KMS-11 (cell line): ENCODE results near the gene C5orf24.

Experiments used
- H2AFZ ChIP-seq: fragments of 200-600 bp; sonication (generic); 2 replicates; pipeline ENCODE4 v1.6.1; 2016; ENCODE audit warnings: antibody characterized with exemption, mixed run types, low read depth
- H3K27ac ChIP-seq: fragments of 200-600 bp; sonication (generic); 2 replicates; pipeline ENCODE4 v1.6.1; 2016; ENCODE audit warnings: mild to moderate bottlenecking, mixed run types
- H3K27me3 ChIP-seq: fragments of 200-600 bp; sonication (generic); 2 replicates; pipeline ENCODE4 v1.6.1; 2017; ENCODE audit warnings: mild to moderate bottlenecking, low read depth, mixed run types, moderate library complexity; ENCODE audit not compliant: insufficient read depth
- H3K36me3 ChIP-seq: fragments of 200-600 bp; sonication (generic); 2 replicates; pipeline ENCODE4 v1.6.1; 2017; ENCODE audit warnings: mild to moderate bottlenecking, mixed run types; ENCODE audit not compliant: insufficient read depth
- H3K4me1 ChIP-seq: fragments of 200-600 bp; sonication (generic); 2 replicates; pipeline ENCODE4 v1.6.1; 2016; ENCODE audit warnings: mild to moderate bottlenecking, low read depth, mixed run types; ENCODE audit not compliant: poor library complexity, severe bottlenecking
- H3K4me2 ChIP-seq: fragments of 200-600 bp; sonication (generic); 2 replicates; pipeline ENCODE4 v1.7.0; 2016; ENCODE audit warnings: mild to moderate bottlenecking, mixed run types
- H3K4me3 ChIP-seq: fragments of 200-600 bp; sonication (generic); IDR thresholded peaks from 2 replicates; pipeline ENCODE4 v1.6.1; 2017; ENCODE audit warnings: low read depth, low read length, mixed read lengths; ENCODE audit not compliant: insufficient read depth
- H3K79me2 ChIP-seq: fragments of 200-600 bp; sonication (generic); 2 replicates; pipeline ENCODE4 v1.6.1; 2016; ENCODE audit warnings: low read depth, mixed run types; ENCODE audit not compliant: insufficient read depth
- H3K9ac ChIP-seq: fragments of 200-600 bp; sonication (generic); 2 replicates; pipeline ENCODE4 v1.6.1; 2016; ENCODE audit warnings: mild to moderate bottlenecking, mixed run types
- H4K20me1 ChIP-seq: fragments of 200-600 bp; sonication (generic); 2 replicates; pipeline ENCODE4 v1.6.1; 2016; ENCODE audit warnings: mild to moderate bottlenecking, mixed run types; ENCODE audit not compliant: insufficient read depth
- TF ChIP-seq, protein P1 (sequence below): fragments of 200-600 bp; sonication (generic); conservative IDR thresholded peaks from 2 replicates; pipeline ENCODE4 v1.6.1; 2017; ENCODE audit warnings: low read depth, mild to moderate bottlenecking, antibody characterized with exemption, low read length, moderate library complexity, mixed read lengths

Gene C5orf24

DNA sequence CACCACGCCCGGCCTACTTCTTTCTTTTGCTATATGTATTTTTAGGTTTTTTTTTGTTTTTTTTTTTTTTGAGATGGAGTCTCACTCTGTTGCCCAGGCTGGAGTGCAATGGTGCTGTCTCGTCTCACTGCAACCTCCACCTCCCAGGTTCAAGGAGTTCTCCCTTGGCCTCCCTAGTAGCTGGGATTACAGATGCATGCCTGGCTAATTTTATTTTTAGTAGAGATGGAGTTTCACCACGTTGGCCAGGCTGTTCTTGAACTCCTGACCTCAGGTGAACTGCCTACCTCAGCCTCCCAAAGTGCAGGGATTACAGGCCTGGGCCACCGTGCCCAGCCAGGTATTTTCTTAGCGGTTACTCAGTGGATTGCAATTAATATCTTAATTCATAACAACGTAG, 23.9 kb upstream of the C5orf24 start:
- Histone ChIP-seq H3K4me2 (no peak overlapping the region), H3K79me2 (no peaks in the 10 kb centered on the region), H2AFZ (no peak overlapping the region), H3K4me3 (no peak overlapping the region), H3K27ac (no peak overlapping the region), H3K36me3 (peaks cover 9% of the 10 kb centered on the region), H4K20me1 (no peaks in the 10 kb centered on the region), H3K27me3 (no peaks in the 10 kb centered on the region), H3K9ac (no peak overlapping the region), H3K4me1 (no peaks in the 10 kb centered on the region)
- TF ChIP-seq, protein P1, sequence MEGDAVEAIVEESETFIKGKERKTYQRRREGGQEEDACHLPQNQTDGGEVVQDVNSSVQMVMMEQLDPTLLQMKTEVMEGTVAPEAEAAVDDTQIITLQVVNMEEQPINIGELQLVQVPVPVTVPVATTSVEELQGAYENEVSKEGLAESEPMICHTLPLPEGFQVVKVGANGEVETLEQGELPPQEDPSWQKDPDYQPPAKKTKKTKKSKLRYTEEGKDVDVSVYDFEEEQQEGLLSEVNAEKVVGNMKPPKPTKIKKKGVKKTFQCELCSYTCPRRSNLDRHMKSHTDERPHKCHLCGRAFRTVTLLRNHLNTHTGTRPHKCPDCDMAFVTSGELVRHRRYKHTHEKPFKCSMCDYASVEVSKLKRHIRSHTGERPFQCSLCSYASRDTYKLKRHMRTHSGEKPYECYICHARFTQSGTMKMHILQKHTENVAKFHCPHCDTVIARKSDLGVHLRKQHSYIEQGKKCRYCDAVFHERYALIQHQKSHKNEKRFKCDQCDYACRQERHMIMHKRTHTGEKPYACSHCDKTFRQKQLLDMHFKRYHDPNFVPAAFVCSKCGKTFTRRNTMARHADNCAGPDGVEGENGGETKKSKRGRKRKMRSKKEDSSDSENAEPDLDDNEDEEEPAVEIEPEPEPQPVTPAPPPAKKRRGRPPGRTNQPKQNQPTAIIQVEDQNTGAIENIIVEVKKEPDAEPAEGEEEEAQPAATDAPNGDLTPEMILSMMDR: no peak

DNA sequence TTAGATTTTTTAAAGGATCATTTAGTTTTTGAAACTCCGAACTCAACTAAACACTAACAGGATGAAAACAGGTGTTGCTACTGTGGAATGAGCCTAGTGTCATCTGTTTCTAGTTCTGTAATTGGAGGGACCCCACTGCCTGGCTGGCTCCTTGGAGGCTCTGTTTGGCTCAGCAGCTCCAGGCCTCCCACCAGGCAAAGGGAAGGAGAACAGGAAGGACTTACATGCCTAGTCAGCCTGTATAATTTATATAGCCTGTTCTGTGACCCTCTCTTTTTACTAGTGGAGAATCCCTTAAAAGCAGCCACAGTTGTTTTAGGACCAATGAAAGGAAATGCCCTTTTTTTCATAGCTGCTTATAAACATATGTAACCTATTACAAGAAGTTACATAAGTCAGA, 21.1 kb upstream of the C5orf24 start:
- Histone ChIP-seq H4K20me1 (no peaks in the 10 kb centered on the region), H2AFZ (no peak overlapping the region), H3K27ac (no peak overlapping the region), H3K4me1 (no peaks in the 10 kb centered on the region), H3K9ac (no peak overlapping the region), H3K4me2 (no peak overlapping the region), H3K36me3 (no peaks in the 10 kb centered on the region; the same call in 1 of the 2 replicates), H3K27me3 (no peaks in the 10 kb centered on the region), H3K4me3 (no peak overlapping the region), H3K79me2 (no peaks in the 10 kb centered on the region)
- TF ChIP-seq, protein P1: no peak

DNA sequence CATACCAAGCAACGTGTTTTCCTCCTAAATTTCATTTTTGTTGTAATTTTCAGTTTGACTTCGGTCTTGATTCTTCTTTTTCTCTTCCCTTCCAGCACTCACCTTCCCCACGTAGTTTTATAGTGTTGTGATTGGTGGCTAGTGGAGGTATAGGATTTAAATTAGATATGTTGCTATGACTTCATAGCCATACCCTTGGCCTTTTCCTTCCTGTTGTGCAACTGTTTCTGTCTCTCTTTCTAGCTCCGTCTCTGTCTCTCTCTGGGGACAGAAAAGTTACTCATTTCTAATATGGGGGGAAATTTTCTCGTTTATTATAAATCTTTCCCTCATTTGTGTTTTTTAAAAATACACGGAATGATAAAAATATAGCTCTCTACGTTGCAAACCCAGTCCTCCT, 20.6 kb upstream of the C5orf24 start:
- Histone ChIP-seq H3K27ac (no peak overlapping the region), H3K4me3 (no peak overlapping the region), H3K79me2 (no peaks in the 10 kb centered on the region), H3K27me3 (no peaks in the 10 kb centered on the region), H3K36me3 (no peaks in the 10 kb centered on the region; the same call in 1 of the 2 replicates), H4K20me1 (no peaks in the 10 kb centered on the region), H3K4me2 (no peak overlapping the region), H2AFZ (no peak overlapping the region), H3K9ac (no peak overlapping the region), H3K4me1 (no peaks in the 10 kb centered on the region)
- TF ChIP-seq, protein P1: no peak

DNA sequence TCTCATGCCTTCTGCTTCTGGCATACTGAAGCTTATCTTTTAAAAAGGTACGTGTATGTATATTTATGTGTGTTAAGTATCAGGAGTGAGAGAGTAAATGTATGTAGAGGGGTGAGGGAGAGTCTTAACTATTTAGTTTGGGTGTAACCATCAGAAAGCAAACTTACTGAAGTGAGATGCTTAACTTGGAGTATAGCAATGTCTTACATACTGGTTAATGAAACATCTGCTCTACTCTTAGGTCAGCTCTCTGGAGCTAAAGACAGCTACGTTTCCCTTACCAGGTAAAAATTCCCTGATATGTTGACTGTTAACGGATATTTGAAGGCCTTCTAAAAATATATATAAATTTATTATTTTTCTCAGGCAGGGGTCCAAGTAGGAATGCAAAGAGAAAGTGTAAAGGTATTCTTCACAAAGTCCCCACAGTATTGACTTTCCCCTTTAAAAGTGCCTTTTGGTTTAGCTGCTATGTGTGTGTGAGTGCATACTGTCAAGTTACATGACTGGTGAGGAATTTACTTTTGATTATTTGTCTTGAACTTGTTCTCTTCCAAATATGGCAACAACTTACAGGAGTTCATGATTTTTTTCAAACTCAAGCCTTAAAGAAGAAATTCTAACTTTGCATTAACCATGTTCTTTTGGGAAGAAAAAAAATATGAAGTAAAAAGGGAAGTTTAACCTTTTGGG, 12.3 kb upstream of the C5orf24 start:
- no peak overlapping the region for H3K4me3 ChIP-seq
- H3K27ac ChIP-seq: no peak overlapping the region
- H4K20me1 ChIP-seq: no peaks in the 10 kb centered on the region
- no peak overlapping the region for H3K9ac ChIP-seq
- H3K36me3 ChIP-seq: no peaks in the 10 kb centered on the region
- TF ChIP-seq, protein P1: no peak
- H3K79me2 ChIP-seq: no peaks in the 10 kb centered on the region
- H2AFZ ChIP-seq: no peak overlapping the region
- no peaks in the 10 kb centered on the region for H3K27me3 ChIP-seq
- H3K4me1 ChIP-seq: no peaks in the 10 kb centered on the region
- H3K4me2 ChIP-seq: no peak overlapping the region
